ENCODE results near the gene IRGC.

- TF ChIP-seq REST (IDR thresholded peaks at IDR 0.05; ENCODE audit: insufficient read depth in 1 of 2, low read depth in 2 of 2, low read length in 2 of 2) (no peak), TAF1 (IDR thresholded peaks at IDR 0.05; ENCODE audit: borderline replicate concordance, insufficient read depth, low read length) (no peak), POLR2AphosphoS5 (IDR thresholded peaks at IDR 0.05; ENCODE audit: low read depth, low read length) (no peak)
Observed at GRCh38 chr19:43667876-43668405, 47.9 kb upstream of the IRGC start.
